GM23338 (cell line): Measurements from ENCODE around the gene FCHO2. TPM values are rescaled to one million over a fixed set of nuclear protein-coding genes. Genes with fewer than 3 reads are reported as not detected.

Source experiments
- ATAC-seq: fragments of 200-7000 bp; cut with Tn5 transposase; 3 replicates; pipeline ENCODE4 v1.9.1; 2020
- DNase-seq: peaks from one replicate; pipeline ENCODE4 v3.0.0-alpha.2; 2015; ENCODE audit warnings: low spot score
- H2AFZ ChIP-seq: fragments of 200-600 bp; sonication (generic); 2 replicates; pipeline ENCODE4 v1.8.0; 2016; ENCODE audit warnings: antibody characterized with exemption, mild to moderate bottlenecking, moderate library complexity
- H3F3A ChIP-seq: fragments of 200-600 bp; sonication (generic); replicated peaks from 2 replicates; pipeline ENCODE4 v1.8.0; 2017; ENCODE audit warnings: antibody characterized with exemption, mixed run types, low read depth
- H3K27ac ChIP-seq: fragments of 200-600 bp; sonication (generic); 2 replicates; pipeline ENCODE4 v1.6.1; 2016; ENCODE audit warnings: low read depth
- H3K27me3 ChIP-seq: fragments of 200-600 bp; sonication (generic); 2 replicates; pipeline ENCODE4 v1.8.0; 2016; ENCODE audit warnings: mild to moderate bottlenecking, mixed run types, moderate library complexity; ENCODE audit not compliant: insufficient read depth
- H3K36me3 ChIP-seq: fragments of 200-600 bp; sonication (generic); 2 replicates; pipeline ENCODE4 v1.8.0; 2016; ENCODE audit warnings: mild to moderate bottlenecking; ENCODE audit not compliant: insufficient read depth
- H3K4me1 ChIP-seq: fragments of 200-600 bp; sonication (generic); 2 replicates; pipeline ENCODE4 v1.8.0; 2016; ENCODE audit warnings: mild to moderate bottlenecking, moderate library complexity; ENCODE audit not compliant: insufficient read depth
- H3K4me2 ChIP-seq: fragments of 200-600 bp; sonication (generic); 2 replicates; pipeline ENCODE4 v1.7.1; 2017; ENCODE audit warnings: mixed run types
- H3K4me3 ChIP-seq: fragments of 200-600 bp; sonication (generic); 2 replicates; pipeline ENCODE4 v1.6.1; 2016; ENCODE audit warnings: mixed run types
- H3K79me2 ChIP-seq: fragments of 200-600 bp; sonication (generic); replicated peaks from 2 replicates; pipeline ENCODE4 v1.8.0; 2017; ENCODE audit warnings: mild to moderate bottlenecking; ENCODE audit not compliant: insufficient read depth
- H3K9me2 ChIP-seq: fragments of 200-600 bp; sonication (generic); 2 replicates; pipeline ENCODE4 v1.8.0; 2017; ENCODE audit not compliant: insufficient read depth
- H4K20me1 ChIP-seq: fragments of 200-600 bp; sonication (generic); replicated peaks from 2 replicates; pipeline ENCODE4 v1.8.0; 2017; ENCODE audit warnings: mild to moderate bottlenecking; ENCODE audit not compliant: insufficient read depth
- H3K27ac Mint-ChIP-seq: 2 replicates; pipeline ENCODE4 v1.8.0; 2020; ENCODE audit warnings: inconsistent platforms, mild to moderate bottlenecking, moderate library complexity, mixed read lengths
- H3K27me3 Mint-ChIP-seq: 3 replicates; pipeline ENCODE4 v1.8.0; 2022; ENCODE audit warnings: low read depth, mild to moderate bottlenecking, moderate library complexity, mixed read lengths, inconsistent platforms; ENCODE audit not compliant: insufficient read depth, poor library complexity
- H3K36me3 Mint-ChIP-seq: 3 replicates; pipeline ENCODE4 v1.8.0; 2021; ENCODE audit warnings: low read depth, mild to moderate bottlenecking, inconsistent platforms, moderate library complexity, mixed read lengths
- H3K4me1 Mint-ChIP-seq: 3 replicates; pipeline ENCODE4 v1.8.0; 2020; ENCODE audit warnings: mild to moderate bottlenecking, inconsistent platforms, mixed read lengths
- H3K4me3 Mint-ChIP-seq: 3 replicates; pipeline ENCODE4 v1.8.0; 2021; ENCODE audit warnings: moderate library complexity, mild to moderate bottlenecking, inconsistent platforms, mixed read lengths
- H3K9me3 Mint-ChIP-seq: 3 replicates; pipeline ENCODE4 v1.8.0; 2020; ENCODE audit warnings: moderate library complexity, mild to moderate bottlenecking, inconsistent platforms, mixed read lengths
- EZH2 ChIP-seq: fragments of 200-600 bp; sonication (generic); IDR thresholded peaks from one replicate; pipeline ENCODE4 v1.8.0; 2017; ENCODE audit warnings: antibody characterized with exemption, mild to moderate bottlenecking, low read depth; ENCODE audit not compliant: unreplicated experiment
- EZH2phosphoT487 ChIP-seq: fragments of 200-600 bp; sonication (generic); IDR thresholded peaks from one replicate; pipeline ENCODE4 v1.8.1; 2018; ENCODE audit warnings: antibody characterized with exemption; ENCODE audit not compliant: unreplicated experiment
- JUNB ChIP-seq: IDR thresholded peaks from one replicate; pipeline ENCODE4 v1.6.1; 2016; ENCODE audit warnings: antibody characterized with exemption; ENCODE audit not compliant: unreplicated experiment
- NANOG ChIP-seq: IDR thresholded peaks from 2 replicates; pipeline ENCODE4 v1.6.1; 2016; ENCODE audit warnings: antibody characterized with exemption, borderline replicate concordance
- POLR2AphosphoS5 ChIP-seq: IDR thresholded peaks from 2 replicates; pipeline ENCODE4 v1.6.1; 2016; ENCODE audit warnings: antibody characterized with exemption, low read depth
- STAT1 ChIP-seq: IDR thresholded peaks from one replicate; pipeline ENCODE4 v1.6.1; 2016; ENCODE audit warnings: antibody characterized with exemption; ENCODE audit not compliant: unreplicated experiment
- ZNF114 ChIP-seq: fragments of 250-450 bp; sonication (Bioruptor Pico); IDR thresholded peaks from 2 replicates; pipeline ENCODE4 v1.5.0; 2020; ENCODE audit warnings: mild to moderate bottlenecking, moderate library complexity
- ZNF331 ChIP-seq: fragments of 250-450 bp; sonication (Bioruptor Pico); IDR thresholded peaks from 2 replicates; pipeline ENCODE4 v1.5.0; 2020; ENCODE audit warnings: low read depth, mild to moderate bottlenecking, moderate library complexity
- polyA plus RNA-seq: library from polyadenylated mRNA; unstranded; fragments of >200 nt; fragmentation: Nextera tagmentation; extraction: Ambion mirVana; gene quantifications from 2 replicates; pipeline ENCODE4 v1.2.1, GENCODE V29; 2016
- total RNA-seq: library from RNA; depleted of rRNA; stranded (reverse); fragments of >200 nt; shearing (Covaris generic); gene quantifications from 2 replicates; pipeline ENCODE4 v1.2.3, GENCODE V29; 2014
- TF ChIP-seq, protein P1 (sequence below), 2 experiments: fragments of 200-600 bp in 1 of 2; sonication (generic) in 1 of 2; conservative IDR thresholded peaks; 2 replicates each; pipeline versions ENCODE4 v1.5.1 to v1.6.1; 2016 to 2017; ENCODE audit warnings: antibody characterized with exemption in 2 of 2, low read depth in 2 of 2, mild to moderate bottlenecking in 2 of 2, moderate library complexity in 1 of 2
- TF ChIP-seq, protein P2 (sequence below): fragments of 250-450 bp; sonication (Bioruptor Pico); IDR thresholded peaks from 2 replicates; pipeline ENCODE4 v1.5.0; 2020; ENCODE audit warnings: mild to moderate bottlenecking, moderate library complexity
- TF ChIP-seq, protein P3 (sequence below): IDR thresholded peaks from 2 replicates; pipeline ENCODE4 v1.6.1; 2016; ENCODE audit warnings: antibody characterized with exemption

The FCHO2 gene
- total and polyA plus RNA-seq, 2 experiments from 2014 or later, result 8.4 to 10.1 TPM

DNA sequence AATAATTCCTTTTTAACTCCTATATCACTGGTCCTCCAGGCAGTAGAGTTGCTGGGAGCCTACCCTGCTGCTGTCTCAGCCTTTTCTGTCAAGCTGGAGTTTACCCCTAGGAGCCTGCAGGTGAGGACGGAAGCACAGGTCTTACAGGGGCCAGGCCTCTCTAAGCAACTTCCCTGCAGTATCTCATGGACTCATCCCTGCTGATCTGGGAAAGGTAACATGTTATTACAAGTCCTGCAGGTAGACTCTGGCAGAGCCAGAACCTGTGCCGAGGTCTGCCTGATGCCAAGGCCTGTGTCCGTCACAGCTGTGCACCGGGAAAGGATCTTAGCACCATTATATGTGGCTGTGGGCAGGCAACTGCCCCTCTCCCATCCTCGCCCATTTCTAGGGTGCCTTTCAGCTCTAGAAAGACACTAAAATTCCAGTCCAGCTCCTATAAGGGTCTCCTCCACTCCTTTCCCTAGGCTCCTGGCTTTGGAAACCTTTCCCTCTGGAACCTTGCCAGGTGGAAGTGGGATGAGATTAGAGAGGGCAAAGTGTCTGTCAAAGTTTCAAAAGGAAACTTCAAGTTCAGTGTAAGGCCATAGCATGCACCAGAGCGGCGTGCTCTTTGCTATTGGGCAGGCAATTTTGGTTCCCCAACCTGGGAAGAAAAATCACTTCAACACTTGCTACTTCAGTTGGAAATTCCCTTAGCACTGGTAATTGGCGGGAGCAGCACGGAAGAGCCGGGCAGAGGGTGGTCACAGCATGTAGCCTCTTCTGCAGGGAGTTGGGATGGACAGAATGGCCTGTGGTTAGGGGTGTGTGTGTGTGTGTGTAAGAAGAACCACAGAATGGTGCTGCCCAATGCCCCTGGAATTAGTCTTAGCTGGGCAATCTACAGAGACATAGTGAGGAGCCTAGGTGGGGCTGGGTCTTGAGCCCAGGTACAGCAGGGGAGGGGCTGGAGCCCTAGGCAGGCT lies 182.0 kb downstream of the FCHO2 start:
- ATAC-seq (no peak), DNase-seq (no peak)
- Mint-ChIP-seq H3K4me1 (peaks cover 14% of the 10 kb centered on the region), H3K27me3 (peaks cover 12% of the 10 kb centered on the region), H3K27ac (no peak overlapping the region), H3K9me3 (no peaks in the 10 kb centered on the region), H3K4me3 (no peak overlapping the region), H3K36me3 (no peaks in the 10 kb centered on the region)
- H3K27me3 ChIP-seq, result no peaks in the 10 kb centered on the region
- no peak overlapping the region for H3K4me2 ChIP-seq
- H2AFZ ChIP-seq, result 0 out of 2 replicates have a peak overlapping the region, but pooled peaks have one; percentile 5
- H3K79me2 ChIP-seq, result no peaks in the 10 kb centered on the region
- no peaks in the 10 kb centered on the region for H3F3A ChIP-seq
- TF ChIP-seq NANOG (no peak), STAT1 (no peak), ZNF331 (CRISPR knock-in tag) (no peak), POLR2AphosphoS5 (no peak), ZNF114 (CRISPR knock-in tag) (no peak), JUNB (no peak), EZH2 (no peak), EZH2phosphoT487 (no peak)
- TF ChIP-seq, protein P1, sequence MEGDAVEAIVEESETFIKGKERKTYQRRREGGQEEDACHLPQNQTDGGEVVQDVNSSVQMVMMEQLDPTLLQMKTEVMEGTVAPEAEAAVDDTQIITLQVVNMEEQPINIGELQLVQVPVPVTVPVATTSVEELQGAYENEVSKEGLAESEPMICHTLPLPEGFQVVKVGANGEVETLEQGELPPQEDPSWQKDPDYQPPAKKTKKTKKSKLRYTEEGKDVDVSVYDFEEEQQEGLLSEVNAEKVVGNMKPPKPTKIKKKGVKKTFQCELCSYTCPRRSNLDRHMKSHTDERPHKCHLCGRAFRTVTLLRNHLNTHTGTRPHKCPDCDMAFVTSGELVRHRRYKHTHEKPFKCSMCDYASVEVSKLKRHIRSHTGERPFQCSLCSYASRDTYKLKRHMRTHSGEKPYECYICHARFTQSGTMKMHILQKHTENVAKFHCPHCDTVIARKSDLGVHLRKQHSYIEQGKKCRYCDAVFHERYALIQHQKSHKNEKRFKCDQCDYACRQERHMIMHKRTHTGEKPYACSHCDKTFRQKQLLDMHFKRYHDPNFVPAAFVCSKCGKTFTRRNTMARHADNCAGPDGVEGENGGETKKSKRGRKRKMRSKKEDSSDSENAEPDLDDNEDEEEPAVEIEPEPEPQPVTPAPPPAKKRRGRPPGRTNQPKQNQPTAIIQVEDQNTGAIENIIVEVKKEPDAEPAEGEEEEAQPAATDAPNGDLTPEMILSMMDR (conservative IDR thresholded peaks at IDR 0.05; ENCODE audit: low read depth in 2 of 2), result no peak
- TF ChIP-seq, protein P2, sequence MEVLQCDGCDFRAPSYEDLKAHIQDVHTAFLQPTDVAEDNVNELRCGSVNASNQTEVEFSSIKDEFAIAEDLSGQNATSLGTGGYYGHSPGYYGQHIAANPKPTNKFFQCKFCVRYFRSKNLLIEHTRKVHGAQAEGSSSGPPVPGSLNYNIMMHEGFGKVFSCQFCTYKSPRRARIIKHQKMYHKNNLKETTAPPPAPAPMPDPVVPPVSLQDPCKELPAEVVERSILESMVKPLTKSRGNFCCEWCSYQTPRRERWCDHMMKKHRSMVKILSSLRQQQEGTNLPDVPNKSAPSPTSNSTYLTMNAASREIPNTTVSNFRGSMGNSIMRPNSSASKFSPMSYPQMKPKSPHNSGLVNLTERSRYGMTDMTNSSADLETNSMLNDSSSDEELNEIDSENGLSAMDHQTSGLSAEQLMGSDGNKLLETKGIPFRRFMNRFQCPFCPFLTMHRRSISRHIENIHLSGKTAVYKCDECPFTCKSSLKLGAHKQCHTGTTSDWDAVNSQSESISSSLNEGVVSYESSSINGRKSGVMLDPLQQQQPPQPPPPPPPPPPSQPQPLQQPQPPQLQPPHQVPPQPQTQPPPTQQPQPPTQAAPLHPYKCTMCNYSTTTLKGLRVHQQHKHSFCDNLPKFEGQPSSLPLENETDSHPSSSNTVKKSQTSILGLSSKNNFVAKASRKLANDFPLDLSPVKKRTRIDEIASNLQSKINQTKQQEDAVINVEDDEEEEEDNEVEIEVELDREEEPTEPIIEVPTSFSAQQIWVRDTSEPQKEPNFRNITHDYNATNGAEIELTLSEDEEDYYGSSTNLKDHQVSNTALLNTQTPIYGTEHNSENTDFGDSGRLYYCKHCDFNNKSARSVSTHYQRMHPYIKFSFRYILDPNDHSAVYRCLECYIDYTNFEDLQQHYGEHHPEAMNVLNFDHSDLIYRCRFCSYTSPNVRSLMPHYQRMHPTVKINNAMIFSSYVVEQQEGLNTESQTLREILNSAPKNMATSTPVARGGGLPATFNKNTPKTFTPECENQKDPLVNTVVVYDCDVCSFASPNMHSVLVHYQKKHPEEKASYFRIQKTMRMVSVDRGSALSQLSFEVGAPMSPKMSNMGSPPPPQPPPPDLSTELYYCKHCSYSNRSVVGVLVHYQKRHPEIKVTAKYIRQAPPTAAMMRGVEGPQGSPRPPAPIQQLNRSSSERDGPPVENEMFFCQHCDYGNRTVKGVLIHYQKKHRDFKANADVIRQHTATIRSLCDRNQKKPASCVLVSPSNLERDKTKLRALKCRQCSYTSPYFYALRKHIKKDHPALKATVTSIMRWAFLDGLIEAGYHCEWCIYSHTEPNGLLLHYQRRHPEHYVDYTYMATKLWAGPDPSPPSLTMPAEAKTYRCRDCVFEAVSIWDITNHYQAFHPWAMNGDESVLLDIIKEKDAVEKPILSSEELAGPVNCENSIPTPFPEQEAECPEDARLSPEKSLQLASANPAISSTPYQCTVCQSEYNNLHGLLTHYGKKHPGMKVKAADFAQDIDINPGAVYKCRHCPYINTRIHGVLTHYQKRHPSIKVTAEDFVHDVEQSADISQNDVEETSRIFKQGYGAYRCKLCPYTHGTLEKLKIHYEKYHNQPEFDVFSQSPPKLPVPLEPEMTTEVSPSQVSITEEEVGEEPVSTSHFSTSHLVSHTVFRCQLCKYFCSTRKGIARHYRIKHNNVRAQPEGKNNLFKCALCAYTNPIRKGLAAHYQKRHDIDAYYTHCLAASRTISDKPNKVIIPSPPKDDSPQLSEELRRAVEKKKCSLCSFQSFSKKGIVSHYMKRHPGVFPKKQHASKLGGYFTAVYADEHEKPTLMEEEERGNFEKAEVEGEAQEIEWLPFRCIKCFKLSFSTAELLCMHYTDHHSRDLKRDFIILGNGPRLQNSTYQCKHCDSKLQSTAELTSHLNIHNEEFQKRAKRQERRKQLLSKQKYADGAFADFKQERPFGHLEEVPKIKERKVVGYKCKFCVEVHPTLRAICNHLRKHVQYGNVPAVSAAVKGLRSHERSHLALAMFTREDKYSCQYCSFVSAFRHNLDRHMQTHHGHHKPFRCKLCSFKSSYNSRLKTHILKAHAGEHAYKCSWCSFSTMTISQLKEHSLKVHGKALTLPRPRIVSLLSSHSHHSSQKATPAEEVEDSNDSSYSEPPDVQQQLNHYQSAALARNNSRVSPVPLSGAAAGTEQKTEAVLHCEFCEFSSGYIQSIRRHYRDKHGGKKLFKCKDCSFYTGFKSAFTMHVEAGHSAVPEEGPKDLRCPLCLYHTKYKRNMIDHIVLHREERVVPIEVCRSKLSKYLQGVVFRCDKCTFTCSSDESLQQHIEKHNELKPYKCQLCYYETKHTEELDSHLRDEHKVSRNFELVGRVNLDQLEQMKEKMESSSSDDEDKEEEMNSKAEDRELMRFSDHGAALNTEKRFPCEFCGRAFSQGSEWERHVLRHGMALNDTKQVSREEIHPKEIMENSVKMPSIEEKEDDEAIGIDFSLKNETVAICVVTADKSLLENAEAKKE (CRISPR knock-in tag), result no peak
- TF ChIP-seq, protein P3, sequence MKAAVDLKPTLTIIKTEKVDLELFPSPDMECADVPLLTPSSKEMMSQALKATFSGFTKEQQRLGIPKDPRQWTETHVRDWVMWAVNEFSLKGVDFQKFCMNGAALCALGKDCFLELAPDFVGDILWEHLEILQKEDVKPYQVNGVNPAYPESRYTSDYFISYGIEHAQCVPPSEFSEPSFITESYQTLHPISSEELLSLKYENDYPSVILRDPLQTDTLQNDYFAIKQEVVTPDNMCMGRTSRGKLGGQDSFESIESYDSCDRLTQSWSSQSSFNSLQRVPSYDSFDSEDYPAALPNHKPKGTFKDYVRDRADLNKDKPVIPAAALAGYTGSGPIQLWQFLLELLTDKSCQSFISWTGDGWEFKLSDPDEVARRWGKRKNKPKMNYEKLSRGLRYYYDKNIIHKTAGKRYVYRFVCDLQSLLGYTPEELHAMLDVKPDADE, result no peak
- no peaks in the 10 kb centered on the region for H4K20me1 ChIP-seq
- no peaks in the 10 kb centered on the region for H3K36me3 ChIP-seq
- H3K4me1 ChIP-seq, result no peaks in the 10 kb centered on the region
- H3K9me2 ChIP-seq, result peaks cover 6% of the 10 kb centered on the region; the same call in 1 of the 2 replicates
- no peak overlapping the region for H3K27ac ChIP-seq
- no peak overlapping the region for H3K4me3 ChIP-seq
